K562 (cell line): ENCODE results near the gene SLC4A4. TPM values are rescaled to one million over a fixed set of nuclear protein-coding genes. Genes with fewer than 3 reads are reported as not detected.

Experiments
- ATAC-seq: fragments of 200-7000 bp; cut with Tn5 transposase; 3 replicates; pipeline ENCODE4 v1.9.1; 2020; ENCODE audit warnings: moderate library complexity
- BruUV-seq: library from RNA; stranded (reverse); fragments of 400-500 nt; replicated peaks from 2 replicates; lab custom pipeline; 2021; lab: Mats Ljungman, UMichigan
- CTCF ChIA-PET: fragments of 300-600 bp; formaldehyde crosslinking; extraction: SDS; loops from one replicate; lab custom pipeline; 2021; ENCODE audit warnings: low intra/inter-chr PET ratio; lab: Yijun Ruan, JAX
- POLR2A ChIA-PET: fragments of 300-600, 350-650 bp; sonication (Branson Sonifier 250); formaldehyde crosslinking; extraction: SDS; loops from one replicate; lab custom pipeline; 2021; ENCODE audit warnings: antibody characterized with exemption, inconsistent platforms; lab: Yijun Ruan, JAX
- DNase-seq, 4 experiments: peaks; one replicate each; pipeline versions ENCODE4 v3.0.0 to v3.0.0-alpha.2; 2011 to 2018; ENCODE audit warnings: low spot score in 3 of 4, mixed read lengths in 3 of 4; ENCODE audit errors: extremely low read depth in 1 of 4
- FAIRE-seq: peaks from 2 replicates; lab custom pipeline; 2011; peaks lifted over from hg19 to GRCh38; lab: Jason Lieb, UNC
- H2AFZ ChIP-seq: 2 replicates; pipeline ENCODE4 v1.6.0; 2011; ENCODE audit warnings: low read depth, low read length, control low read depth, inconsistent platforms
- H3K27ac ChIP-seq: fragments of 200-600 bp; 3 replicates; pipeline ENCODE4 v1.8.0; 2011; ENCODE audit warnings: low read depth, mild to moderate bottlenecking, control low read depth, inconsistent platforms, low read length, moderate library complexity, mixed read lengths; ENCODE audit errors: extremely low read depth
- H3K27me3 ChIP-seq, 2 experiments: fragments of 300-600 bp in 1 of 2; 2 replicates in 1 of 2; 3 replicates in 1 of 2; pipeline versions ENCODE4 v1.6.0 to v1.8.0; 2011; ENCODE audit warnings: inconsistent platforms in 2 of 2, low read length in 2 of 2, mild to moderate bottlenecking in 1 of 2, mixed read lengths in 1 of 2, moderate library complexity in 1 of 2; ENCODE audit not compliant: control insufficient read depth in 2 of 2, insufficient read depth in 2 of 2
- H3K36me3 ChIP-seq: fragments of 300-600 bp; 3 replicates; pipeline ENCODE4 v1.8.0; 2011; ENCODE audit warnings: mild to moderate bottlenecking, low read length, inconsistent platforms; ENCODE audit not compliant: control insufficient read depth, insufficient read depth
- H3K4me1 ChIP-seq, 2 experiments: fragments of 200-600 bp in 1 of 2; replicated peaks in 1 of 2; 2 replicates in 1 of 2; 3 replicates in 1 of 2; pipeline versions ENCODE4 v1.5.1 to v1.8.0; 2011; ENCODE audit warnings: inconsistent platforms in 2 of 2, low read length in 2 of 2, mild to moderate bottlenecking in 1 of 2, mixed read lengths in 1 of 2, moderate library complexity in 1 of 2; ENCODE audit not compliant: control insufficient read depth in 2 of 2, insufficient read depth in 2 of 2
- H3K4me2 ChIP-seq: 2 replicates; pipeline ENCODE4 v1.6.1; 2011; ENCODE audit warnings: low read length, control low read depth, inconsistent platforms, mixed read lengths; ENCODE audit not compliant: insufficient read depth
- H3K4me3 ChIP-seq: fragments of 200-600 bp; sonication (generic), shearing (Covaris generic); 2 replicates; pipeline ENCODE4 v1.5.1; 2016; ENCODE audit warnings: control low read depth, inconsistent platforms
- H3K79me2 ChIP-seq: fragments of 200-600 bp; 3 replicates; pipeline ENCODE4 v1.8.0; 2011; ENCODE audit warnings: low read length, inconsistent platforms; ENCODE audit not compliant: control insufficient read depth, insufficient read depth
- H3K9ac ChIP-seq, 2 experiments: 2 replicates each; pipeline versions ENCODE4 v1.6.0 to v1.6.1; 2011; ENCODE audit warnings: low read depth in 2 of 2, low read length in 2 of 2, control low read depth in 1 of 2, inconsistent platforms in 1 of 2, mild to moderate bottlenecking in 1 of 2, mixed read lengths in 1 of 2; ENCODE audit not compliant: insufficient read depth in 1 of 2
- H3K9me1 ChIP-seq: one replicate; pipeline ENCODE4 v1.6.0; 2011; ENCODE audit warnings: inconsistent platforms, mild to moderate bottlenecking, low read length, moderate library complexity; ENCODE audit not compliant: control insufficient read depth, insufficient read depth
- H3K9me3 ChIP-seq: replicated peaks from 2 replicates; pipeline ENCODE4 v1.5.1; 2011; ENCODE audit warnings: low read depth, low read length, inconsistent platforms; ENCODE audit not compliant: control insufficient read depth, insufficient read depth
- H4K20me1 ChIP-seq: replicated peaks from 2 replicates; pipeline ENCODE4 v1.6.1; 2011; ENCODE audit warnings: low read length, inconsistent platforms, mixed read lengths; ENCODE audit not compliant: control insufficient read depth, insufficient read depth
- CUX1 ChIP-seq: fragments of 200-800 bp; sonication (Bioruptor generic); IDR thresholded peaks from 2 replicates; pipeline ENCODE4 v1.6.1; 2016; ENCODE audit warnings: missing genetic modification characterization, missing compliant biosample characterization
- DEAF1 ChIP-seq: fragments of 450-650 bp; formaldehyde crosslinking; IDR thresholded peaks from 2 replicates; pipeline ENCODE4 v1.4.0; 2020; ENCODE audit warnings: mild to moderate bottlenecking, moderate library complexity
- MED1 ChIP-seq: sonication (generic); formaldehyde crosslinking; IDR thresholded peaks from 2 replicates; pipeline ENCODE4 v1.8.1; 2023; ENCODE audit warnings: missing genetic modification reagents, borderline replicate concordance
- RAD21 ChIP-seq, 2 experiments: fragments of 250-450 bp in 1 of 2; fragments of 450-650 bp in 1 of 2; sonication (Bioruptor Pico) in 1 of 2; formaldehyde crosslinking in 1 of 2; IDR thresholded peaks in 1 of 2; conservative IDR thresholded peaks in 1 of 2; 2 replicates each; pipeline versions ENCODE4 v1.4.0 to v1.8.0; 2020 to 2022; ENCODE audit warnings: mild to moderate bottlenecking in 2 of 2, moderate library complexity in 1 of 2
- ZNF75A ChIP-seq: fragments of 450-650 bp; formaldehyde crosslinking; IDR thresholded peaks from 2 replicates; pipeline ENCODE4 v1.4.0; 2020; ENCODE audit warnings: mild to moderate bottlenecking
- WGBS: fragments of 100-300 bp; shearing (Covaris generic); methylation state at CpG from one replicate; pipeline ENCODE4 v1.1.6; 2016; ENCODE audit warnings: low coverage, mixed read lengths; ENCODE audit not compliant: insufficient coverage; ENCODE audit errors: missing lambda C conversion rate; 5-methylcytosine and 5-hydroxymethylcytosine counted together
- in situ Hi-C: fragments of 300-500 bp; cut with MboI; formaldehyde crosslinking; loops from 4 replicates; pipeline ENCODE4 v1.15.0; 2018; ENCODE audit warnings: inconsistent platforms, mixed read lengths
- intact Hi-C: fragments of 100-400 bp; cut with micrococcal nuclease; formaldehyde crosslinking; loops from 2 replicates; pipeline ENCODE4 v1.14.2; 2022
- polyA plus RNA-seq, 8 experiments: library from polyadenylated mRNA; depleted of rRNA in 4 of 8; stranded (reverse) in 5 of 8; unstranded in 3 of 8; fragments of >200 nt; fragmentation: Nextera tagmentation in 2 of 8; fragmentation: Illumina TruSeq in 1 of 8; extraction: Ambion mirVana in 2 of 8; extraction: Trizol in 1 of 8; gene quantifications; 2 replicates each; pipeline versions ENCODE4 v1.2.1 to v1.2.3, GENCODE V29; 2011 to 2014; ENCODE audit warnings: inconsistent platforms in 1 of 8, missing spikeins in 1 of 8
- total RNA-seq, 7 experiments: library from RNA; depleted of rRNA in 6 of 7; stranded (reverse); fragments of >200 nt in 6 of 7; fragmentation: Illumina TruSeq in 2 of 7; extraction: Trizol in 2 of 7; gene quantifications; 2 replicates each; pipeline versions ENCODE4 v1.2.1 to v1.2.3, GENCODE V29; 2011 to 2021; ENCODE audit warnings: low replicate concordance in 1 of 7

Gene SLC4A4
- total and polyA plus RNA-seq, 9 of the 15 experiments (the other 6 are each of a cell fraction or from before 2014, with no cell fraction given), result 0.01 to 0.18 (median 0.07) TPM; not detected in 2

DNA sequence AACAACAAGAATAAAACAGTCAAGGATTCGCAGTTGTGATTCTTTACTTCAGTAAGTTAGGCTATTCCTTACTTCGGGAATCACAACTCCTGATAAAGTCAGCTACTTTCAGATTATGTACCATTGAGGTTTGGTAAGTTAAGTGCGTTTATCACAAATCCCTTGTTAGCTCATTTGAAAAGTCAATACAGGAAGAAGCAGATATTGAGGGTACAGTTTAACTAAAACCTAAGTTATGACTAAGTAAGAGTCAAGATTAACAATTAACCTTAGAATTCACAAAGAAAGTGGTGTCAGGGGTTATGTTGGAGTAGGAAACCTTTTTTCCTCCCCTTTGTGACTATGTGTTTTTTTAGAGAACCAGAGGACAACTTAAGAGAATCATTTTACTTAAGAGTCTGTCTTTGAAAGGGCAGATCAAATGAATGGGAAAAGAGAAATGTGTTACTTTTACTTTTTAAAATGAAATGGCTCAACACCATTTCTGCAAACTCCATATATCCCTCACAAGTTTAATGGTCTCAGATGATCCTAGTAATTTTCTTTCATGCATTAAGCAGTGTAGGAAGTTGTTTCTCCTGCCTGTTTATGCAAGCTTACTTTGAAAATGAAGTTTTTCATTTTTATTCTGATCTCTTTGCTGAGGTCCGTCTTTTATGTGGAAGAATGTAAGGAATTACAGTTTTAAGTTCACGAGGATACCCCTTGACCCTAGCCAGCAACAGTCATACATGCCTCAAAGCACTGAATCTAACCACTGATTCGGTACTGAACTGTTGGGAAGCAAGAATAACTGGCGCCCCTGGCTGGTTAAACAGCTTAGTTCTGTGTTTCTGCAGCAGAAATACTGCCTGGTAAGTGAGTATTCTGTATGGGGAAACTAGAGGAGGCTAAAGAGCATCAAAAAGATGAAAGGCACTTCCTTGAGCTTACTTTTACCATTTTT is 211.7 kb downstream of the SLC4A4 start:
- Histone ChIP-seq H3K27me3 (no peaks in the 10 kb centered on the region), H3K4me1 (no peaks in the 10 kb centered on the region), H4K20me1 (no peaks in the 10 kb centered on the region), H3K4me3 (no peak overlapping the region), H3K27ac (no peak overlapping the region), H3K9me1 (no peaks in the 10 kb centered on the region), H3K36me3 (no peaks in the 10 kb centered on the region), H3K79me2 (no peaks in the 10 kb centered on the region), H3K9ac (no peak overlapping the region), H2AFZ (no peak overlapping the region), H3K9me3 (no peaks in the 10 kb centered on the region), H3K4me2 (no peak overlapping the region)
- no peak for TF ChIP-seq ZNF75A (CRISPR knock-in tag)
- peak in 1 of 2 experiments; percentile 18; a peak in 1 of 4 replicates for TF ChIP-seq RAD21 (CRISPR knock-in tag; conservative IDR thresholded peaks at IDR 0.05 in 1 of 2, IDR thresholded peaks at IDR 0.05 in 1 of 2)
- WGBS, result 0% methylated on average over 7 of the region's 7 CpGs
- ChIA-PET POLR2A (no interaction called here), CTCF (no interaction called here)
- FAIRE-seq (no peak), DNase-seq (no peak), ATAC-seq (no peak)
- in situ Hi-C loops (no loop called here), intact Hi-C loops (loop anchor here (10.0 kb wide), 1 partner anchor 366 kb away; no protein-coding TSS in a partner anchor)
- BruUV-seq, result no TSS peak

DNA sequence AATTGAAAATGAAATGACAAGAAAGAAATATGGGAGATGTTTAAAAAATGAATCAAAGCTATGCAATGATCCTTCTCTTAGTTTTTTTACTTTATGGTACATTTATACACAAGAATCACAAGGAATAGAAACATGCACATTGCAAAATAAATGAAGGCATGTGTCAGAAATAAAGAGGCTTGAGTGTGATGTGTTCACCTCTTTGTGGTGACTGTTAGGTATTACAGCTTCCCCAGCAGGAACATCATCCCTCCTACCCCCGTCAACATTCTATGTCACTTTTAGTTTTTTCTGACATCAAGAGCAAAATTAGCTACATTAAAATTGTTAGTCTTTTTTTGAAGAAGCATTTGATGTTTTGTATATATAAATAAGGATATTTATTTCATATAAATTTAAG is 214.8 kb downstream of the SLC4A4 start:
- POLR2A ChIA-PET, result no interaction called here
- no peak overlapping the region for H2AFZ ChIP-seq
- H3K9ac ChIP-seq, result no peak overlapping the region
- in situ Hi-C loops, result no loop called here
- H3K36me3 ChIP-seq, result no peaks in the 10 kb centered on the region
- BruUV-seq, result no TSS peak
- FAIRE-seq (peak; percentile 60), ATAC-seq (peak; percentile 65; the same call in 2 of the 3 replicates), DNase-seq (peak; percentile 7 to 25 (median 16))
- no peaks in the 10 kb centered on the region for H3K9me1 ChIP-seq
- H4K20me1 ChIP-seq, result no peaks in the 10 kb centered on the region
- WGBS, result 7% methylated on average over 1 of the region's 1 CpG
- H3K27ac ChIP-seq, result no peak overlapping the region
- H3K79me2 ChIP-seq, result no peaks in the 10 kb centered on the region
- no peaks in the 10 kb centered on the region for H3K27me3 ChIP-seq
- H3K4me2 ChIP-seq, result no peak overlapping the region
- no peak overlapping the region for H3K4me3 ChIP-seq
- intact Hi-C loops, result loop anchor here (1.0 to 10.0 kb wide), 2 partner anchors 282 to 369 kb away; no protein-coding TSS in a partner anchor
- H3K4me1 ChIP-seq, result no peaks in the 10 kb centered on the region
- CTCF ChIA-PET, result interaction anchor here (0.6 kb wide), 1 partner anchor 261 kb away, joined by 3 read pairs; no protein-coding TSS in a partner anchor
- H3K9me3 ChIP-seq, result no peaks in the 10 kb centered on the region
- TF ChIP-seq MED1 (CRISPR knock-in tag) (no peak), RAD21 (CRISPR knock-in tag; conservative IDR thresholded peaks at IDR 0.05 in 1 of 2, IDR thresholded peaks at IDR 0.05 in 1 of 2) (peak; percentile 57 to 63), DEAF1 (peak; percentile 34; the same call in 1 of the 2 replicates), CUX1 (no peak)
